Central memory CD8-positive, alpha-beta T cell (primary cell): ENCODE measurements around the gene OR4D2.
"Not testable (repeated sequence)": the region's sequence is repeated elsewhere in the genome, so short reads cannot be mapped to it uniquely, and the experiment has no call there.

Experiments used
- ATAC-seq: fragments of 150-1000 bp; cut with Tn5 transposase; replicated peaks from 2 replicates; pipeline ENCODE4 v1.10.0; 2022; ENCODE audit warnings: mild to moderate bottlenecking, moderate FRiP score, moderate number of reproducible peaks; ENCODE audit not compliant: poor library complexity, severe bottlenecking; ENCODE audit errors: extremely low read depth
- DNase-seq, 2 donors: peaks; one replicate each; pipeline ENCODE4 v3.0.0; 2021; ENCODE audit warnings: low spot score in 2 of 2
- H3K27ac Mint-ChIP-seq: one replicate; pipeline ENCODE4 v1.8.0; 2022; ENCODE audit warnings: low read depth, mild to moderate bottlenecking, moderate library complexity, mixed read lengths
- H3K27me3 Mint-ChIP-seq: one replicate; pipeline ENCODE4 v1.8.0; 2022; ENCODE audit warnings: mixed read lengths
- H3K36me3 Mint-ChIP-seq: one replicate; pipeline ENCODE4 v1.8.0; 2022; ENCODE audit warnings: mild to moderate bottlenecking, moderate library complexity, mixed read lengths; ENCODE audit not compliant: insufficient read depth
- H3K4me1 Mint-ChIP-seq: one replicate; pipeline ENCODE4 v1.8.0; 2022; ENCODE audit warnings: mixed read lengths
- H3K4me3 Mint-ChIP-seq: one replicate; pipeline ENCODE4 v1.8.0; 2022; ENCODE audit warnings: mild to moderate bottlenecking, moderate library complexity, mixed read lengths
- H3K9me3 Mint-ChIP-seq: one replicate; pipeline ENCODE4 v1.8.0; 2022; ENCODE audit warnings: mixed read lengths

The OR4D2 gene

DNA sequence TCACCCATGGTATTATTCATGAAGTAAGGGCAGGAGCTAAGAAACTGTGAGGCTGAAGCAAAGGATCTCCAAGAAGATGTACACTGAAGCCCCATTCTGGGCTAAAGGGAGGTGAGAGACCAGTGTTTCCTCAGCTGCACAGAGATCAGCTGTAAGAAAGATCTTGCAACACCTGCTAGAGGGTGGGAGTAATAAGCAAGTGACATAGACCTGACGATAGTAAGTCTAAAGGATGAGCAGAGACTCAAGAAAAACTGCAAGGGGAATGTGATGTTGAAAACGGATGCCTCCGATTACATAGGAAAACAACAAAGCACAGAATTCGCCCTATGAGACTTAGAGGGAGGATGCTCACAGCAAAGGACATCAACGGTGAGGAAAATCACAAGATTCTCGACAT lies at the start of gene OR4D2:
TSS of gene OR4D2 (plus strand) at position 301 of the 400 bp plus-strand sequence. CDS start 2,674 bp downstream, outside the sequence.
- H3K4me1 Mint-ChIP-seq = peaks cover 57% of the 10 kb centered on the region
- no peaks in the 10 kb centered on the region for H3K27me3 Mint-ChIP-seq
- H3K27ac Mint-ChIP-seq = peak within 1 kb of the TSS; percentile 74
- DNase-seq (no peak), ATAC-seq (no peak)
- no peaks in the 10 kb centered on the region for H3K9me3 Mint-ChIP-seq
- H3K4me3 Mint-ChIP-seq = no peak within 1 kb of the TSS
- peaks cover 1% of the 10 kb centered on the region for H3K36me3 Mint-ChIP-seq

DNA sequence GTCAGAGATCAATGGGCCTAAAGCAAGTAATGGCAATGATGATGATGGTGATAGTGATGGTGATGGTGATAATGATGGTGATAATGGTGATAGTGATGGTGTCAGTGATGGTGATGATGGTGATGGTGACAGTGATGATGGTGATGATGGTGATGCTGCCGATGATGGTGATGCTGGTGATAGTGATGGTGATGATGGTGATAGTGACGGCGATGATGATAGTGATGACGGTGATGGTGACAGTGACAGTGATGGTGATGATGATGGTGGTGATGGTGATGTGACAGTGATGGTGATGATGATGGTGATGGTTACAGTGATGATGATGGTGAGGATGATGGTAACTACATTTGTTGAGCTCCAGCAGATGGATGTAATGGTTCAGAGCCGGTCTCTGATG lies 49.4 kb upstream of the OR4D2 start:
- DNase-seq (no peak), ATAC-seq (no peak)
- Mint-ChIP-seq H3K4me1 (peaks cover 6% of the 10 kb centered on the region), H3K27me3 (peaks cover 10% of the 10 kb centered on the region), H3K9me3 (no peaks in the 10 kb centered on the region), H3K4me3 (no peak overlapping the region), H3K36me3 (peaks cover 2% of the 10 kb centered on the region), H3K27ac (no peak overlapping the region)

DNA sequence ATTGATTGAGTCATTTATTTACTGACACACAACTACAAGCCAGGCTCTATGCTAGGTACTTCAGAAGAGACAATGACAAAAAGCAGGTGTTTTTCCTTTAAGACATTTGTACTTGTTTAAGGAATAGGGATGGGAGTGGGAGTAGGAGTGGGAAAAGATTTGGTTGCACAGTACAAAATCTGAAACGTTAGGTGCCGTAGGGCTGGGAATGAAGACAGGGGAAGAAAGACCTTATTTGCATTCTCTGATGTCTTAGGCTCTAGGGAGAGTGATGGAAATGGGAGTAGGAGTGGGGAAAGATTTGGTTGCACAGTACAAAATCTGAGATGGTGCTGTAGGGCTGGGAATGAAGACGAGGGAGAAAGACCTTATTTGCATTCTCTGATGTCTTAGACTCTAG lies 47.3 kb upstream of the OR4D2 start:
- no peaks in the 10 kb centered on the region for H3K9me3 Mint-ChIP-seq
- no peak overlapping the region for H3K4me3 Mint-ChIP-seq
- no peak overlapping the region for H3K27ac Mint-ChIP-seq
- H3K4me1 Mint-ChIP-seq = peaks cover 6% of the 10 kb centered on the region
- no peak for ATAC-seq
- H3K27me3 Mint-ChIP-seq = peaks cover 10% of the 10 kb centered on the region
- no peaks in the 10 kb centered on the region for H3K36me3 Mint-ChIP-seq
- DNase-seq = no peak

DNA sequence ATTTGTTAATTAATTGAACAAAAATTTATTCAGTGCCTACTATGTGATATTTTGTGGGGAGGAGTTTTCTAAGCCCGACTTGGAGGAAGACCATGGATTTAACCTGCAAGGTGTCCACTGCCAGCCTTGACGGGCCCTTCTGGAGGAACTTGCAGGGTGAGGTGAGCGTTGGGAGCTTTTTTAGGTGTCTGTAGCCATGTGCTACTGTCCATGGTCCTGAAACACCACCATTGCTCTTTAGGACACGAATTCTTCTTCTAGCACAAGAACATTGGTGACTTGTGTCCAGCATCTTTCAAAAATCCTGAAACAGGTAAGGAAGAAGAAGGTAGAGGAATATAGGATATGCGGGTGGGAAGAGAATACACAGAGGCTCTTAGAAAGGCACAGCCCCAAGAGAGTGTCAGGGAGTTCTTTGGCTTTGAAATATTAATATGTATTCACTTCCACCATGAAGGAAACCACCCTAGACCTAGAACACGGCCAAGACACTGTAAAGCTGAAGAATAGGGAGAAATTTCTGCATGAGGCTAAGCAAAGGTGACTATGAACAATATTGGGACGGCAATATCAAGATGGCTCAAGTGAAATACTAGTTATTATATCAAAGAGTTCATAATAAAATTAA lies 46.5 kb upstream of the OR4D2 start:
- Mint-ChIP-seq H3K27me3 (peaks cover 7% of the 10 kb centered on the region), H3K4me3 (no peak overlapping the region), H3K27ac (no peak overlapping the region), H3K9me3 (no peaks in the 10 kb centered on the region), H3K4me1 (peaks cover 6% of the 10 kb centered on the region), H3K36me3 (no peaks in the 10 kb centered on the region)
- peak in 1 of 2 donors; percentile 24 for DNase-seq
- ATAC-seq = no peak

DNA sequence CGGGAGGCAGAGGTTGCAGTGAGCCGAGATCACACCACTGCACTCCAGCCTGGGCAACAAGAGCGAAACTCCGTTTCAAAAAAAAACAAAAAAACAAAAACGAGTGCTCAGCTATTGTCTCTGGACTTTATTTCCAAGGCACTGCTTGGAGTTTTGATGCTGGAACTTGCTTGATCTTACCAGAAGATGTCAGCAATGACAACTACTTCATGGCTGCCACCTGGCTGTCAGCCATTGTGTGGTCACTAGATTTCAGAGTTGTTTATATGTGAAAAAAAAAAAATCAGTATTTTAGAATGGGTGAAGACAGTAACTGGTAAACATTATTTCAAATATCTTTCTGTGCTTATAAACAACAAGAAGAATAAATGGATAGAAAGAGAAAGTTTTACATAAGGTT lies 44.9 kb upstream of the OR4D2 start:
- H3K4me1 Mint-ChIP-seq = peaks cover 6% of the 10 kb centered on the region
- H3K27me3 Mint-ChIP-seq = no peaks in the 10 kb centered on the region
- no peaks in the 10 kb centered on the region for H3K9me3 Mint-ChIP-seq
- no peaks in the 10 kb centered on the region for H3K36me3 Mint-ChIP-seq
- DNase-seq (peak in 1 of 2 donors; percentile 25), ATAC-seq (peak; percentile 52)
- no peak overlapping the region for H3K27ac Mint-ChIP-seq
- H3K4me3 Mint-ChIP-seq = no peak overlapping the region

DNA sequence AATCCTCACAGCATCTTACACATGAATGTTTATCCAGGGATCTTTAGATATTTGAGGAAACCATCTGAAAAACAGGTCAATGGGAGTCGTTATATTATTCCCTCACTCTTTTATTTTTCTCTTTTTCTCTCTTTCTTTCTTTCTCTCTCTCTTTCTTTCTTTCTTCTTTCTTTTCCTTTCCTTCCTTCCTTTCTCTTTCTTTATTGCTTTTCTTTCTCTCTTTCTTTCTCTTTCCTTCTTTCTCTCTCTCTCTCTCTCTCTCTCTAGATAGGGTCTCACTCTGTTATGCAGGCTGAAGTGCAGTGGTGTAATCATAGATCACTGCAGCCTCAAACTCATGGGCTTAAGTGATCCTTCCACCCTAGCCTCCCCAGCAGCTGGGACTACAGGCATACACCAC lies 38.9 kb upstream of the OR4D2 start:
- Mint-ChIP-seq H3K27ac (no peak overlapping the region), H3K4me1 (no peaks in the 10 kb centered on the region), H3K27me3 (no peaks in the 10 kb centered on the region), H3K4me3 (no peak overlapping the region), H3K36me3 (peaks cover 2% of the 10 kb centered on the region), H3K9me3 (no peaks in the 10 kb centered on the region)
- DNase-seq = no peak
- no peak for ATAC-seq

DNA sequence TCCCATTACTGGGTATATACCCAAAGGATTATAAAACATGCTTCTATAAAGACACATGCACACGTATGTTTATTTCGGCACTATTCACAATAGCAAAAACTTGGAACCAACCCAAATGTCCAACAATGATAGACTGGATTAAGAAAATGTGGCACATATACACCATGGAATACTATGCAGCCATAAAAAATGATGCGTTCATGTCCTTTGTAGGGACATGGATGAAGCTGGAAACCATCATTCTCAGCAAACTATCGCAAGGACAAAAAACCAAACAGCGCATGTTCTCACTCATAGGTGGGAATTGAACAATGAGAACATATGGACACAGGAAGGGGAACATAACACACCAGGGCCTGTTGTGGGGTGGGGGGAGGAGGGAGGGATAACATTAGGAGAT lies 34.1 kb upstream of the OR4D2 start:
- ATAC-seq, DNase-seq, H3K27ac Mint-ChIP-seq, H3K36me3 Mint-ChIP-seq, H3K4me3 Mint-ChIP-seq, H3K4me1 Mint-ChIP-seq, H3K9me3 Mint-ChIP-seq: not testable (repeated sequence)
- peaks cover 11% of the 10 kb centered on the region for H3K27me3 Mint-ChIP-seq

DNA sequence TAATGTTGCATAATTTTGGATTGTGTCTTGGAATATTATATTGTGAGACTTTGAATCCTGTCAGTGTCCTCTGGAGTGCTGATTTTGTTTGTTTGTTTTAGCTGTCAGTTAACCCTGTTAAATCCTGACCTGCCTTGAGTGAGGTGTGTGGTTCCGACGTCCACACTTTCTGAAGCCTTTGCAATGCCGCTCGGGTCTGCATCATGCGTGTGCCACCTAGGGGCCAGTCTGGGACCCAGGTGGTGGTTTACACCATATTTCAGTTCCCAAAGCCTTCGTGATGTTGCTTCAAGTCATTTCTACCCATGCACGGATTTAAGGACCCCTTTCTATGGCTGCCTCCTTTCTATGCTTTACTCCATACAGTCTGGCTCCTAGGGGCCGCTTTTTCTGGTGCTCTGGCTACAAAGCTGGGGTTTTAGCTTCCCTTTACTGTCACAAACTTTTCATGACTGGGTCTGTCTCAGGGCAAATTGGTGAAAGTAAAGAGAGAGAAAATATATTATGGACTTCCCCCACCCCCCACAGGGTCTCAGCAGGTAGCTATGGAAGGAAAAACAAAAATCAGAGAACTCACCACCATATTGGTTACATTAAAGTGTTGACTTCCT lies 30.0 kb upstream of the OR4D2 start:
- ATAC-seq = no peak
- no peak overlapping the region for H3K27ac Mint-ChIP-seq
- H3K4me3 Mint-ChIP-seq = no peak overlapping the region
- H3K27me3 Mint-ChIP-seq = peaks cover 11% of the 10 kb centered on the region
- no peak for DNase-seq
- H3K9me3 Mint-ChIP-seq = peaks cover 6% of the 10 kb centered on the region
- no peaks in the 10 kb centered on the region for H3K36me3 Mint-ChIP-seq
- peaks cover 4% of the 10 kb centered on the region for H3K4me1 Mint-ChIP-seq

DNA sequence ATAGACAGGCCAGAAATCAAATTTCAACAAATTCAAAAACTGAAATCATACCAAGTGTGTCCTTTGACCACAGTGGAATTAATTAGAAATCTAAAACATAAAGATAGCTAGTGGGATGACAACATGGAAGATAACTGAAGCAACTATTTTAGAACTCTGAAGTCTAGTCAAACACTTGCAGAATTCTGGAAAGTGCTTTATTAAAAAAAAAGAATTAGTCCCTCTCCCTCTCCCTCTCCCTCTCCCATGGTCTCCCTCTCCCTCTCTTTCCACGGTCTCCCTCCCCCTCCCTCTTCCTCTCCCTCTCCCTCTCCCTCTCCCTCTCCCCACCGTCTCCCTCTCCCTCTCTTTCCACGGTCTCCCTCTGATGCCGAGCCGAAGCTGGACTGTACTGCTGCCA lies 25.3 kb upstream of the OR4D2 start:
- H3K9me3 Mint-ChIP-seq = peaks cover 20% of the 10 kb centered on the region
- ATAC-seq = no peak
- H3K4me1 Mint-ChIP-seq = peaks cover 10% of the 10 kb centered on the region
- DNase-seq = no peak
- no peaks in the 10 kb centered on the region for H3K27me3 Mint-ChIP-seq
- no peak overlapping the region for H3K4me3 Mint-ChIP-seq
- no peaks in the 10 kb centered on the region for H3K36me3 Mint-ChIP-seq
- H3K27ac Mint-ChIP-seq = no peak overlapping the region

DNA sequence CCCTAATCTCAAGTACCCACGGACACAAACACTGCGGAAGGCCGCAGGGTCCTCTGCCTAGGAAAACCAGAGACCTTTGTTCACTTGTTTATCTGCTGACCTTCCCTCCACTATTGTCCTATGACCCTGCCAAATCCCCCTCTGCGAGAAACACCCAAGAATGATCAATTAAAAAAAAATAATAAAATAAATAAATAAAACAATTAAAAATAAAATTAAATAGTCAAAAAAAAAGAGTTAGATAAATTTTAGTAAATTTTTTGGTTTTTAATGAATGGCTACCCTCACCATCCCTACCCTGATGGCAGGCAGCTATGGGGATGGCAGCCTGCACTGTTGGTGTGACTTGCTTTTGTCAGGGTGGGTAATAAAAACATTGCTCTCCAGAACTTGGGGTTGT lies 23.4 kb upstream of the OR4D2 start:
- not testable (repeated sequence) for DNase-seq, H3K27ac Mint-ChIP-seq, H3K27me3 Mint-ChIP-seq, H3K36me3 Mint-ChIP-seq, ATAC-seq, H3K4me3 Mint-ChIP-seq
- Mint-ChIP-seq H3K4me1 (peaks cover 16% of the 10 kb centered on the region), H3K9me3 (peaks cover 20% of the 10 kb centered on the region)

DNA sequence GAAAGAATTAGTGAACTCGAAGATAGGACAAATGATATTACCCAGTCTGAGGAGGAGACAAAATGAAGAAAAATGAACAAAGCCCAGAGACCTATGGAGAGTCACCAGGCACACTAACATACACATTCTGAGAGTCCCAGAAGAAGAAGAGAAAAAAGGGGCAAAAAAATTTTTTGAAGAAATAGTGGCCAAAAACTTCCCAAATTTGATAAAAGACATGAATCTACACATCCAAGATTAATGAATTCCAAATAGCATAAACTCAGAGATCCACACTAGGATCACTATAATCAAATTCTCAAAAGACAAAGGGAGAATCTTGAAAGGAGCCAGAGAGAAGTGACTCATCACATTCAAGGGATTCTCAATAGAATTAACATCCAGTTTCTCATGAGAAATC lies 22.0 kb upstream of the OR4D2 start:
- ATAC-seq = no peak
- H3K4me3 Mint-ChIP-seq = no peak overlapping the region
- peaks cover 20% of the 10 kb centered on the region for H3K9me3 Mint-ChIP-seq
- peaks cover 22% of the 10 kb centered on the region for H3K4me1 Mint-ChIP-seq
- no peak overlapping the region for H3K27ac Mint-ChIP-seq
- no peak for DNase-seq
- H3K36me3 Mint-ChIP-seq = no peaks in the 10 kb centered on the region
- no peaks in the 10 kb centered on the region for H3K27me3 Mint-ChIP-seq

DNA sequence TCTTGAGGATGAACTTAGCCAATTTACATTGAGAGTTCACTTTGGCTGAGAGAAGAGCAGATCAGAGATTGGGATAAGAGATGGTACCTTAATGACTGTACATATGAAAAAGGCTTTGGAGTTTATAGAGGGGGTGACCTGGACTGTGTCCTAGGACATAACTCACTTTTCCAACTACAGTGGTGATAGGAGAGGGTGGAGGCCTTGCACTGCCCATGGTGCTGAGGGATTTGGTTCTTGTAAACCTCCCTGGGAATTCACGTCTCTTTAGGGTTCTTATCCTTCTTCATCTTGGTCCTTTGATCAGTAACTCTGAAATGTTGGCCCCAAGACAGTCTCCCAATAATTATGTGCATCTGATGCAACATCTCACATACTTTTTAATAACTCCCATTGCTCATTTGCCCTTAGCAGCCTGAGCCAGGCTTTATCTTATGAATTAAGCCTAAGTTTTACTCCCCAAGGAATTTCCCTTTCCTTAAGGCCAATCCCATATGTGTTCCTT lies 18.8 kb upstream of the OR4D2 start, which contains the start of gene OR4D1:
TSS of gene OR4D1 (plus strand) at position 455 of the 505 bp plus-strand sequence. CDS start 6,770 bp downstream, outside the sequence.
- Mint-ChIP-seq H3K36me3 (peaks cover 3% of the 10 kb centered on the region), H3K27ac (no peak within 1 kb of the TSS), H3K9me3 (peaks cover 20% of the 10 kb centered on the region), H3K4me1 (peaks cover 42% of the 10 kb centered on the region), H3K27me3 (no peaks in the 10 kb centered on the region), H3K4me3 (no peak within 1 kb of the TSS)
- ATAC-seq (no peak), DNase-seq (no peak)

DNA sequence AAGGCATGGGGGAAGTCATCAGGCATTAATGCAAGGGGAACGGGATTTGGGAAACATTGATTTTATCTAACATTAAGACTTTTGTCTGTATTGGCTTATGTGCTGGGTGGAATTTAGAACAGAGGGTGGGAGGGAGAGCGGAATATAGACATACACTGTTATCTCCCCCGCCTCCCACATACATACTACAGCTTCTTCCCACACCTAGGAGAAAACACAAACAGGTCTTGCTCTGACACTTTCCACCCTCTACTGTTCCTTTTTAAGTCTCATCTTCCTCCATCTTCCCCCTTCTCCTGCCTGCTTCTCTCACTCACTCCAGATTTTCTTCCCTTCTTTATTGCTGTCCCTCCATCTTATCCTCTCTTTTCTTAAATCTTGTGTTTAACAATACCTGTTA lies 18.2 kb upstream of the OR4D2 start:
- Mint-ChIP-seq H3K9me3 (peaks cover 20% of the 10 kb centered on the region), H3K36me3 (peaks cover 5% of the 10 kb centered on the region), H3K27me3 (no peaks in the 10 kb centered on the region), H3K27ac (no peak overlapping the region), H3K4me3 (no peak overlapping the region), H3K4me1 (peaks cover 48% of the 10 kb centered on the region)
- ATAC-seq (no peak), DNase-seq (no peak)
